ENCODE measurements around the gene PDGFRB.

PDGFRB gene

GRCh38 chr5:150190987-150191386 is 35.3 kb upstream of the PDGFRB start:
- H3K27ac ChIP-seq (ENCODE audit: low read depth, low read length): no peak overlapping the region
- H3K27me3 ChIP-seq (ENCODE audit: low read length): no peaks in the 10 kb centered on the region
- TF ChIP-seq EZH2phosphoT487 (conservative IDR thresholded peaks at IDR 0.05; ENCODE audit: low read length) (no peak), CTCF (IDR thresholded peaks at IDR 0.05; ENCODE audit: insufficient read depth, low read length, poor library complexity, severe bottlenecking) (no peak)
- no peak overlapping the region for H3K9ac ChIP-seq (ENCODE audit: low read length)
- no peaks in the 10 kb centered on the region for H3K9me2 ChIP-seq (replicated peaks; ENCODE audit: insufficient read depth, low read length)
- no peaks in the 10 kb centered on the region for H3K36me3 ChIP-seq (ENCODE audit: low read length)
- H4K20me1 ChIP-seq (ENCODE audit: low read depth, low read length): no peaks in the 10 kb centered on the region
- H3K9me3 ChIP-seq (ENCODE audit: insufficient read depth, low read length): no peaks in the 10 kb centered on the region
- H3K4me3 ChIP-seq (ENCODE audit: insufficient read depth, low read length, poor library complexity, severe bottlenecking): no peak overlapping the region
- H3K79me2 ChIP-seq (ENCODE audit: insufficient read depth, low read length): no peaks in the 10 kb centered on the region
- H3K4me2 ChIP-seq (ENCODE audit: low read depth, low read length, poor library complexity, severe bottlenecking): no peak overlapping the region
- no peak overlapping the region for H2AFZ ChIP-seq (ENCODE audit: low read depth, low read length, severe bottlenecking)
- H3F3A ChIP-seq (ENCODE audit: insufficient read depth): no peaks in the 10 kb centered on the region

- H3K9me2 ChIP-seq (replicated peaks; ENCODE audit: insufficient read depth, low read length): no peaks in the 10 kb centered on the region
- no peaks in the 10 kb centered on the region for H3K27me3 ChIP-seq (ENCODE audit: low read length)
- no peaks in the 10 kb centered on the region for H3K9me3 ChIP-seq (ENCODE audit: insufficient read depth, low read length)
These were observed 34.9 kb upstream of the PDGFRB start for GRCh38 chr5:150190503-150190979.

GRCh38 chr5:150189728-150190502 is 34.3 kb upstream of the PDGFRB start, which contains the start of gene SLC6A7:
Gene SLC6A7 (plus strand): TSS chr5:150190062. CDS start chr5:150190328, 266 bp downstream.
- Histone ChIP-seq H3K79me2 (ENCODE audit: insufficient read depth, low read length) (no peaks in the 10 kb centered on the region), H3K4me3 (ENCODE audit: insufficient read depth, low read length, poor library complexity, severe bottlenecking) (no peak within 1 kb of the TSS), H3K4me2 (ENCODE audit: low read depth, low read length, poor library complexity, severe bottlenecking) (no peak within 1 kb of the TSS), H2AFZ (ENCODE audit: low read depth, low read length, severe bottlenecking) (no peak within 1 kb of the TSS), H3F3A (ENCODE audit: insufficient read depth) (no peaks in the 10 kb centered on the region), H3K9me3 (ENCODE audit: insufficient read depth, low read length) (no peaks in the 10 kb centered on the region), H3K9ac (ENCODE audit: low read length) (no peak within 1 kb of the TSS), H4K20me1 (ENCODE audit: low read depth, low read length) (no peaks in the 10 kb centered on the region), H3K27me3 (ENCODE audit: low read length) (no peaks in the 10 kb centered on the region), H3K27ac (ENCODE audit: low read depth, low read length) (no peak within 1 kb of the TSS), H3K9me2 (replicated peaks; ENCODE audit: insufficient read depth, low read length) (no peaks in the 10 kb centered on the region), H3K36me3 (ENCODE audit: low read length) (no peaks in the 10 kb centered on the region)
- TF ChIP-seq CTCF (IDR thresholded peaks at IDR 0.05; ENCODE audit: insufficient read depth, low read length, poor library complexity, severe bottlenecking): no peak
- no peak for TF ChIP-seq EZH2phosphoT487 (conservative IDR thresholded peaks at IDR 0.05; ENCODE audit: low read length)

More at GRCh38 chr5:150190503-150190979, 34.9 kb upstream of the PDGFRB start:
- H3K36me3 ChIP-seq (ENCODE audit: low read length): no peaks in the 10 kb centered on the region
- no peak overlapping the region for H3K4me3 ChIP-seq (ENCODE audit: insufficient read depth, low read length, poor library complexity, severe bottlenecking)
- H3F3A ChIP-seq (ENCODE audit: insufficient read depth): no peaks in the 10 kb centered on the region
- no peak overlapping the region for H3K27ac ChIP-seq (ENCODE audit: low read depth, low read length)
- no peak overlapping the region for H3K9ac ChIP-seq (ENCODE audit: low read length)
- H3K79me2 ChIP-seq (ENCODE audit: insufficient read depth, low read length): no peaks in the 10 kb centered on the region
- TF ChIP-seq EZH2phosphoT487 (conservative IDR thresholded peaks at IDR 0.05; ENCODE audit: low read length) (no peak), CTCF (IDR thresholded peaks at IDR 0.05; ENCODE audit: insufficient read depth, low read length, poor library complexity, severe bottlenecking) (no peak)
- H4K20me1 ChIP-seq (ENCODE audit: low read depth, low read length): no peaks in the 10 kb centered on the region
- no peak overlapping the region for H2AFZ ChIP-seq (ENCODE audit: low read depth, low read length, severe bottlenecking)
- no peak overlapping the region for H3K4me2 ChIP-seq (ENCODE audit: low read depth, low read length, poor library complexity, severe bottlenecking)

All from SU-DHL-6 (cell line).